Neuron (in vitro differentiated cells): ENCODE measurements around the gene DDIT3.

Experiments used
- H2AFZ ChIP-seq: one replicate; pipeline ENCODE4 v1.6.1; 2013; ENCODE audit warnings: low read depth, mild to moderate bottlenecking, inconsistent platforms, low read length, moderate library complexity
- H3K27me3 ChIP-seq: one replicate; pipeline ENCODE4 v1.6.1; 2013; ENCODE audit warnings: low read length; ENCODE audit not compliant: insufficient read depth
- H3K36me3 ChIP-seq: one replicate; pipeline ENCODE4 v1.6.1; 2013; ENCODE audit warnings: low read length; ENCODE audit not compliant: insufficient read depth
- H3K4me1 ChIP-seq: one replicate; pipeline ENCODE4 v1.6.1; 2013; ENCODE audit warnings: low read length; ENCODE audit not compliant: insufficient read depth
- H3K4me3 ChIP-seq: 2 replicates; pipeline ENCODE4 v1.5.1; 2013; ENCODE audit warnings: mild to moderate bottlenecking, low read length, moderate library complexity
- H3K9me3 ChIP-seq: one replicate; pipeline ENCODE4 v1.6.1; 2013; ENCODE audit warnings: low read length

The DDIT3 gene

DNA sequence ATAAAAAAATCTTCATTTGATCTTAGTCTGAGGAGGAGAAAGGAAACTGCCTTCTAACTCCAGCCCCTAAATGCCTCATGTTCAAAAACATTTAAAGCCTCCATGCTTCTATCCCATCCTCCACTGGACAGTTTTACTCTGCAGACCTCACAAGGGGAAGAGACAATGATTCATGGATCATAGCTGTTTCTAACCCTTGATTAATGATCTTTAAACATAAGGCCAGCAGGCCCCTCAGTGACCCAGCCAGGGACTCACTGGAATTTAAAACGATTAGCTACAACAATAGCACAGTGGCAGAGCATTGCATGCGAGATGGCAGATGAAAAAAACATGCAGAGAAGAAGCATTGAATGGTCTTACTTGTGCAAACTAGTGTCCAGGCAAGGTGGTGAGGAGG, 20.7 kb upstream of the DDIT3 start:
- Histone ChIP-seq H3K9me3 (no peaks in the 10 kb centered on the region), H3K27me3 (no peaks in the 10 kb centered on the region), H3K4me3 (no peak overlapping the region), H3K4me1 (peaks cover 15% of the 10 kb centered on the region), H2AFZ (no peak overlapping the region), H3K36me3 (peaks cover 46% of the 10 kb centered on the region)

DNA sequence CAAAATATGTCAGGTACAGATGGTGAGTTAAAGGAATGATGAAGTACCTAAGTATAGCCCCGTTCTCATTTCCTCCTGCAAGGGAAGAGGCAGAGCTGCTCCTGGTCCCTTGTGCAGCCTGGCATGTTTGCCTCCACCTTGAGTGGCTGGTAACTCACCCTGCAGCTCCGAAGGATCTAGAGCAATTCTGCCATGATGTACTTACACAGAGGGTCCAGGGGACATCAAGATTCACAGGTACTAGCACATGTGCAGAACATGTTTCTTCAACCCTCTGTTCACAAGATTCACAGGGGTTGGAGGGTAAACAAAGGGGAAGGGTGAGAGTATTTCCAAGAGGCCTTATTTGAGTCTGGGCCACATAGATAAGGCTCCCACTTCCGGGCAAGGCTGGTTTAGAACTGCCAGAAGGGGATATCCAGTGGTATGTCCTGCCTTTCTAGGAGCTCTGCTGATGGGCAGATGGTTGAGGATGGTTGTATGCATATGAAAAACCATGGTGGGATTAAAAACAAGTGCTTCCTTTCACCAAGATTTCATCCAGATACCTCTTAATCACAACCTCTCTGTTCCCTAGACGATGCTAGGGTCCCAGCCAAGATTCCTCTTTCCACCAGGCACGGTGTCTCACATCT, 18.9 kb upstream of the DDIT3 start:
- H3K36me3 ChIP-seq = peaks cover 56% of the 10 kb centered on the region
- H3K27me3 ChIP-seq = no peaks in the 10 kb centered on the region
- no peak overlapping the region for H3K4me3 ChIP-seq
- H2AFZ ChIP-seq = no peak overlapping the region
- no peaks in the 10 kb centered on the region for H3K9me3 ChIP-seq
- H3K4me1 ChIP-seq = peaks cover 9% of the 10 kb centered on the region

DNA sequence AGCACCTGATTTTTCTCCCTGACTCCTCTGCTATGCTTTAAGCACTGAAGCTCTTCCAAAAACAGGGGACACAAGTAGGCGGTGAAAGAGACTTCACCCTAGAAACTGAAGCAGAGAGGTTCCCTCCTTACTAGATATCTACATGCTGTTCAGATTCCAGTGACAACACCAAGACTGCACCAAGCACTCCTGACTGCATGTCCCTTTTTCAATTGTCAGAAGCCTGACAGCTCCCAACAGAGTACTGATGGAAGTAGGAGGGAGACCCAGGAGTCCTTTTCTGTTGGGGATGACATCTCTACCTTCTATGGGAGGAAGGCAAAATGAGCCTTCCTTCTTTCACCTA, 16.3 kb upstream of the DDIT3 start:
- Histone ChIP-seq H3K36me3 (peaks cover 77% of the 10 kb centered on the region), H3K9me3 (no peaks in the 10 kb centered on the region), H2AFZ (no peak overlapping the region), H3K27me3 (no peaks in the 10 kb centered on the region), H3K4me1 (peaks cover 7% of the 10 kb centered on the region), H3K4me3 (no peak overlapping the region)

DNA sequence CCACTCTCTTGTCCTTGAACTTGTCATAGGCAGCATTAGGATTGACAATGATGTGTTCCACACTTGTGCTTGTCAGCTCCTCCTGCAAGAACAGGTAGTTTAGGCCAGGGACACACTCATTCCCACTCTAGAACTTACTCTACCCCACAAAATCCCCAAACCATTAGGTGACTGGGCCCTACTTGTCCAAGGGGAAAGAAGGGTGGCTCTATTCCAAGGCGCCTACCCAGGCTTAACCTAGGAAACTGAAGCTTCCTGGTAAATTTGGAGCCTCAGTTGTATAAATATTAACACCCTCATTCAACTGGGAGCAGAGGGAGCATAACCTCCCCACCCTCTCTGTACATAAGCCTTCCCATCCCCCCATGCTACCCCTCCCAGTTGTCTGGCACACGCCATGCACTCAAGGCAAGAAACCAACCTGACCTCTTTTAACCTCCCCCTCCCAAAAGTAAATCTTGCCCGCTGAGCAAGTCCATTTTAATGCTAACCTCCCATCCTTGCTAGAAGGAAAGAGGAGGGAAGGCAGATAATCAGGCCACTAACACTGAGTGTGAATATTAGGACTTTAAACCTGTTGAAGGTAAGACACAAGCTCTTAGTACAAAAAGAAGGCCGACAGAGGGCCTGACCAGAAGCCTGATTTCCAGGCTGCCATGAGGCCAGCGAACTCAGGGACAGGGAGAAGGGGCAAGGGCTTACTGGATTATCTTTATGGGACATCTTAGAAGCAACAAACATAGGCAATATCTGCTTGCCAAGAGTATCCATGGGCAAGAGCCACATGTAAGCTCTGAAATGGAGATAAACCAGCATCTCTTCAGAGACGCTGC, 15.7 kb upstream of the DDIT3 start:
- Histone ChIP-seq H3K27me3 (no peaks in the 10 kb centered on the region), H2AFZ (no peak overlapping the region), H3K4me3 (no peak overlapping the region), H3K4me1 (peaks cover under 1% of the 10 kb centered on the region), H3K36me3 (peaks cover 83% of the 10 kb centered on the region), H3K9me3 (no peaks in the 10 kb centered on the region)

DNA sequence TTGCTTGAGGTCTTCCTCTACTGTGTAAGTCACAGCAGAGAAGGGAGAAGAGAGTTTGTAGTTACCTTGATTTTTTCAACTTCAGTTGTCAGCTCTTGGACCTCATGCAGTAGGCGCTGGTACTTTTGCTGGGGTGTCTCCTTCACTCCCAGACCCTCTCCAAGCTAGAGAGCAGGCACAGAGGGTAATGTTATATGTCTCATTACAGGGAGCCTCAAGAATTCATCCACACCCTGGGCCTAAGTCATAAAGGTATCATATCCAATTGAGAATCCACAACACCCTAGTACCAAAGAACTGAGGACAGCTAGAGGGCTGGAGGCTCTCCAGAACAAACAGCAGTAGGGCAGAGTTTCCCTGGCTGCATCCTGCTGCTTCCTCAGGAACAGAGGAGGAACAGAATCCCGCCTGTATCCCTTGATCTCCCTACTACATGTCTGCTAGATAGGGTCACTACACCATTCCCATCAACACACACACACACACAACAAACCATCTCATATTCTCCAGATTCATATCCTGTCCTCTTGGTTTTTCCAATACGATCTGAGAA, 14.8 kb upstream of the DDIT3 start:
- H3K27me3 ChIP-seq = no peaks in the 10 kb centered on the region
- H3K4me3 ChIP-seq = no peak overlapping the region
- H3K36me3 ChIP-seq = peaks cover 86% of the 10 kb centered on the region
- H3K9me3 ChIP-seq = no peaks in the 10 kb centered on the region
- H2AFZ ChIP-seq = no peak overlapping the region
- H3K4me1 ChIP-seq = no peaks in the 10 kb centered on the region

DNA sequence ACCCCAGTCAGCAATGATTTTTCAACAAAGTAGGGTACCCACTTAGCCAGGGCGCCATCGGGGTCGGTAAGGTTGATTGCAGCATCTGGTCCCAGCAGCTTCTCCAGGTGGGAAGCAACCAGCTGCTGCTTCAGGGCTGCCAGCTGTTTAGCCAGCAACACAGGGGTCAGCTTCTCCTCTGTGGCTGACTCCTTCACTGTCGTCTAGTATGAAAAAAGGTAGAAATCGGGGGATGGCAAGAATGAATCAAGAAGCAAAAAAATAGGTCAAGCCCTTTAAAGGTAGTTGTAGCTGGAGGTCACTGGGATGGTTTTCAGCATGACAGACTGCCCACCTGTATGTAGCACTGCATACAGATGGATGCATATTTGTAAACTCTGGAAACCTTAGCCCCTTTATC, 13.9 kb upstream of the DDIT3 start:
- Histone ChIP-seq H3K27me3 (no peaks in the 10 kb centered on the region), H3K36me3 (peaks cover 86% of the 10 kb centered on the region), H3K4me1 (no peaks in the 10 kb centered on the region), H3K4me3 (no peak overlapping the region), H2AFZ (no peak overlapping the region), H3K9me3 (no peaks in the 10 kb centered on the region)

DNA sequence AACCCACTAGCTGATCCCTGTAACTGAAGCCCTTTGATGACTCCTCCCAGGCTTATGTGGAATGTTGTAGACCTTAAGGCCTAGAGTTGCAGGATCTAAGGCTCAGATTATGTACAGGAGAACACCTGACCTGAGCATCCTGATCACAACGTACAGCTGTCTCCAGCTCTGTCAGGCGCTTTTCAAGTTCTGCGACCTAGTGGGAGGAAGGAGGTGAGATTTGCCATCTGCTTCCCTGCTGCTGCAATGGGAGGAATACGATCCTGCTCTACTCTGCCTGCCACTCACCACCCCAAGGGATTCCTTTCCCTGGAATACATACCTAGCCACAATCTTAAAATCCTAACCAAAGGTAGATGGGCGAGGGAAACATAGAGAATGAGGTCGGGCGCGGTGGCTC, 12.8 kb upstream of the DDIT3 start:
- peaks cover 85% of the 10 kb centered on the region for H3K36me3 ChIP-seq
- H3K4me3 ChIP-seq = no peak overlapping the region
- H3K27me3 ChIP-seq = no peaks in the 10 kb centered on the region
- H2AFZ ChIP-seq = no peak overlapping the region
- no peaks in the 10 kb centered on the region for H3K4me1 ChIP-seq
- H3K9me3 ChIP-seq = no peaks in the 10 kb centered on the region

DNA sequence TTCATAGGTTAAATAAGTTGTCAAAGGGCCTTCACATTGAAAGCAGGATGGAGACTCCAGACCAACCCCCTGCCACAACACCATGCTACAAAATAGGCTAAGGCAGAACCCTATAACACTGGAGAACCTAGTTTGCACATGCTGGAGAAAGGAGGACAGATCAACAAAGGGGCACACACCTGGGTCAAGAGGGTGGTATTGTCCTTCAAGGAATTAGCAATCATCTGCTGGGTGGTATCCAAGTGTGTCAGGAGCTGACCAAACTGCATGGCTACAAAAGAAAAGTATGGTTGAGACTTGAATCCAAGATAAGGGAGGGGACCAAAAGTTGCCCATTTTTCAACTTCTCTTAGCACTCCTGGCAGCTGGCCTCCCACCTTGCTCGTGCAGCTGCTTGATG, 11.5 kb upstream of the DDIT3 start:
- H3K4me1 ChIP-seq = no peaks in the 10 kb centered on the region
- no peaks in the 10 kb centered on the region for H3K27me3 ChIP-seq
- H3K4me3 ChIP-seq = no peak overlapping the region
- peaks cover 88% of the 10 kb centered on the region for H3K36me3 ChIP-seq
- no peak overlapping the region for H2AFZ ChIP-seq
- no peaks in the 10 kb centered on the region for H3K9me3 ChIP-seq

DNA sequence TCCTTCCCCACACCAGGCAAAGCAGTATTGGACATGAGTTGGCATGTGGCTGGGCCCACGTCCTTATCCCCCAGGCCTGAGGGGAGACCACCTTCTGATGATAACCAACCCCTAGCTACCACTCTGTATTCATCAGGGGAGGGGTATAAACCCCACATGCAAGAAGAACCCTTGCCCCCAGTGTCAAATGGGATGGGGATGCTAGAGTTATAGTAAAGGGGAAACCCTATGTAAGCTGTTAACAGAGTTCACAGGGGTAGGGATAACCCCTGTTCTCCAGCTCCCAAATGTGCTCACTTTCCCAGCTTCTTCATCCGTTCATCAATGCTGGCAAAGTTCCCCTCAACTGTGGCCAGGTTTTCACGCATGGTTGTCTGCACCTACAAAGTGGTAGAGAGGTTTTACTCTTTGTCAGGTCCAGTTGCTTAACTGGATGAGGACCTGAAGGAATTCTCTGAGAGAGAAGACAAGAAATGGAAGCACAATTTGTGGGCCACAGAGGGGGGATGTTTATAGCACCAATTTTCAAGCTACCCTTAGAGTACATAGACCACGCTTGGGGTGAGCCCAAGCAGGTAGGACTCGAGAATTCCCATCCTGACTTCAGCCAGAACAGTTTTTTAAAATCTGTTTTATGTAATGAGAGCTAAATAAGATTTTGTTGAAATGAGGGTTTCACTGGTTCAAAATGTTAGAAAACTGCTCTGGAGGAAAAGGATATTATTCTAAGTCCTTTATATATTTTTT, 10.3 kb upstream of the DDIT3 start:
- Histone ChIP-seq H3K4me1 (no peaks in the 10 kb centered on the region), H3K4me3 (no peak overlapping the region), H3K36me3 (peaks cover 91% of the 10 kb centered on the region), H3K9me3 (no peaks in the 10 kb centered on the region), H3K27me3 (no peaks in the 10 kb centered on the region), H2AFZ (no peak overlapping the region)

DNA sequence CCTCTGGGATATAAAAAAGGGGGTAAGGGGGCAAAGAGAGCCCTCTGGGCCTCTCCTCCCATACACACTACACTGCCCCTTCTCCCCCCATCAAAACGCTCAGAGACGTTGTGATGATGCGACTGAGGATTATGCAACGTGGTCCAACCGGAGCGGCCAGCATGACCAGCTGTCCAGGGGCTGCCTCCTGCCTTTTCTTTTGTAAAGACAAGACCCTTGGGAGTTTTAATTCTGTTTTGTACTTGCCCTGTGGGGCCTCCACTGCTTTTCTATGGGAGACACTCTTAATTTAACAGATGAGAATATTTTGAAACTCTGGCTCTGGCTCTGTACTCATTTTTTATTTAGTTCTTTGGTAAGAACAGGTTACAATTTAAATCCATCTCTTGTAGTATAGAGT, 9.5 kb upstream of the DDIT3 start:
- no peak overlapping the region for H2AFZ ChIP-seq
- no peaks in the 10 kb centered on the region for H3K9me3 ChIP-seq
- peaks cover 88% of the 10 kb centered on the region for H3K36me3 ChIP-seq
- peaks cover 7% of the 10 kb centered on the region for H3K4me1 ChIP-seq
- H3K4me3 ChIP-seq = no peak overlapping the region
- no peaks in the 10 kb centered on the region for H3K27me3 ChIP-seq

DNA sequence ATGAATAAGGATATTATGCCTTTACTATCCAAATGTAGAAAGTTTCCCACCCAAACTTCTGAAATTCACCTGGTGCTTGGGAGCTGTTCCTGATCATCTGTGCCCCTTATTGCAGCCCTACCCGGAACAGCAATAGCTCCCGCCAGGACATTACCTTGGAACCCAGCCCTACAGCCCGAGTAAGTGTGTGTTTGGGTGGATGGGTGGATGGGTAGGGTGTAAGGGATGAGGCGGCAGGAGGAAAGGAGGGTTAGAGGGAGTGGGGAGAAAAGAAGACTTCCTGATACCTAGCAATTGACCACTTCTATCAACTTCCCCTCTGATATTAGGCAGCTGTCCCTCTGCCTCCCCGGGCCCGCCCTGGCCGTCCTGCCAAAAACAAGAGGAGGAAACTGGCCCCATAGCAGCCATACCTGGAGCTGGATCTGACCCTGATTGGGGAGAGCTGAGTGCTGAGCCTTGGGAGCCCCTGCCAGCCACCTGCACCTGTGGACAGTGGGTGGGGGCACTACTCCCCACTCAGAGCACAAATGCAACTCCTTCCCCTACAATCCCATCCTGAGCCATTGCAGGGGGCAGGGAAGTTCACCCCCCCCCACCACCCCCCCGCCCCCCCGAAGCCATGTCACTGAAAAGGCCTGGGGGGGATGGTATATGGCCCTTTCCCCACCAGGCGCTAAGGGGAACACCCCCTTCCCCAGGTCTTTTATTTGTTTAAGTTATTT, 8.7 kb upstream of the DDIT3 start:
- peaks cover 15% of the 10 kb centered on the region for H3K4me1 ChIP-seq
- peaks cover 85% of the 10 kb centered on the region for H3K36me3 ChIP-seq

DNA sequence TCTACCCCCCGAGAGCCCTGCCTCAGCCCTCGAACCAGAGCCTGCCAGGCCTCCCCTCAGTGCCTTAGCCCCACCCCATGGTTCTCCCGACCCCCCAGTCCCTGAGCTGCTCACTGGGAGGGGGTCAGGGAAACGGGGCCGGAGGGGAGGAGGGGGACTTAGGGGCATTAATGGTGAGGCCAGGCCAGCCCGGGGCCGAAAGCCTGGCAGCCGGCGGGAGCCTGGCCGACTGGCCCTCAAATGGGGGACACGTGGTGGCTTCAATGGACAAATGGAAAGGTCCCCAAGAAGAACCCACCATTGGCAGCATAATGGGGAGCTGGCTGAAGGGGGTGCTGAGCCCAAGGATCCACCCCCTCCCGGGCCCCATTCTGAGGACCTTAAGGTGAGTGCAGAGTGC, 7.9 kb upstream of the DDIT3 start:
- H3K4me1 ChIP-seq = peaks cover 23% of the 10 kb centered on the region
- H3K27me3 ChIP-seq = no peaks in the 10 kb centered on the region
- peaks cover 79% of the 10 kb centered on the region for H3K36me3 ChIP-seq
- H2AFZ ChIP-seq = no peak overlapping the region
- H3K4me3 ChIP-seq = no peak overlapping the region
- no peaks in the 10 kb centered on the region for H3K9me3 ChIP-seq

More for the DNA sequence above, 8.7 kb upstream of the DDIT3 start:
- H2AFZ ChIP-seq = no peak overlapping the region
- H3K4me3 ChIP-seq = no peak overlapping the region
- no peaks in the 10 kb centered on the region for H3K27me3 ChIP-seq
- H3K9me3 ChIP-seq = no peaks in the 10 kb centered on the region
